ENCODE data around the gene CNTD1.

DNA sequence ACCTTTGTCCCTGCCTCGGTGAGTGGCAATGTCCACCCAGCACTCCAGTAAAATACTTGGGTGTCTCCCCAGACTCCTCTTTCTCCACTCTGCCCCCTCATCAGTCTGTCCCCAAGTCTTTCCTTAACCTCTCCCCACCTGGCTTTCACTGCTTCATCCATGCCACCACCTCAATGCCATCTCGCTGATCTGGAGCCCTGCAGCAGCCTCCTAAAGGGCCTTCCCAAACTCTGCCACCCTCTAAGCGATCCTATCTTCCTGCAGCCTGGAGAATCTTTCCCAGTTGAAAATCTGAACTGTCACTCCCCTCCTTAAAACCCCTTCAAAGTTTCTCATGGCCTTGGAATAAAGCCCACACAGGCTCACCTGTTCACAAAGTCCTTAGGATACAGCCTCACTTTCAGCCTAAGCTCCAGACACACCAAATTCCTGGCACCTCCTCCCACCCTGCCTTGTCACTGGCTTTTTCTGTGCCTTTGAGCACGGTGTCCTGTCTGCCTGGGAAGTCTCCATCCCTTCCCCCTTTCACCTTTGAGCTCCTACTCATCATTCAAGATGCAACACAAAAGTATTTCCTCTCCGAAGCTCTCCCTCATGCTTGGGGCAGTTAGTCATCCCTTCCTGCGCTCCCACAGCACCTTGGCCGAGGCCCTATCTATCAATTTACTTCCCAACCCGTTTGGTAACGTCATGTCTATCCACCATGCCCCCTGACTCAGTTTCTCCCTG lies 15.4 kb upstream of the CNTD1 start:
- TF ChIP-seq, protein P1, sequence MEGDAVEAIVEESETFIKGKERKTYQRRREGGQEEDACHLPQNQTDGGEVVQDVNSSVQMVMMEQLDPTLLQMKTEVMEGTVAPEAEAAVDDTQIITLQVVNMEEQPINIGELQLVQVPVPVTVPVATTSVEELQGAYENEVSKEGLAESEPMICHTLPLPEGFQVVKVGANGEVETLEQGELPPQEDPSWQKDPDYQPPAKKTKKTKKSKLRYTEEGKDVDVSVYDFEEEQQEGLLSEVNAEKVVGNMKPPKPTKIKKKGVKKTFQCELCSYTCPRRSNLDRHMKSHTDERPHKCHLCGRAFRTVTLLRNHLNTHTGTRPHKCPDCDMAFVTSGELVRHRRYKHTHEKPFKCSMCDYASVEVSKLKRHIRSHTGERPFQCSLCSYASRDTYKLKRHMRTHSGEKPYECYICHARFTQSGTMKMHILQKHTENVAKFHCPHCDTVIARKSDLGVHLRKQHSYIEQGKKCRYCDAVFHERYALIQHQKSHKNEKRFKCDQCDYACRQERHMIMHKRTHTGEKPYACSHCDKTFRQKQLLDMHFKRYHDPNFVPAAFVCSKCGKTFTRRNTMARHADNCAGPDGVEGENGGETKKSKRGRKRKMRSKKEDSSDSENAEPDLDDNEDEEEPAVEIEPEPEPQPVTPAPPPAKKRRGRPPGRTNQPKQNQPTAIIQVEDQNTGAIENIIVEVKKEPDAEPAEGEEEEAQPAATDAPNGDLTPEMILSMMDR (IDR thresholded peaks at IDR 0.05): no peak
- TF ChIP-seq POLR2A (IDR thresholded peaks at IDR 0.05) (no peak), EP300 (IDR thresholded peaks at IDR 0.05) (no peak)

Measured in tibial nerve (tissue), 4 donors.